Cardiac septum (tissue), 1 donor: ENCODE data around the gene ZNRF1. TPM values are rescaled to one million over a fixed set of nuclear protein-coding genes. Genes with fewer than 3 reads are reported as not detected.

Experiments
- DNase-seq: peaks from one replicate; pipeline ENCODE4 v3.0.0-alpha.2; 2020; ENCODE audit warnings: low spot score
- intact Hi-C: fragments of 100-400 bp; cut with DNase I; formaldehyde crosslinking; loops from one replicate; pipeline ENCODE4 v1.14.0; 2022
- total RNA-seq: library from RNA; stranded (reverse); fragmentation: NEBNext Ultra II Directional; extraction: Animal tissue kit (Norgen Biotek cat#: 25700); gene quantifications from one replicate; pipeline ENCODE4 v1.2.1, GENCODE V29; 2021
- donor health status: DM: no; HTN: no; CAD: no.

The ZNRF1 gene
- total RNA-seq, 1 donor from 2014 or later: 31.3 TPM

GRCh38 chr16:75106351-75107274 lies 107.8 kb downstream of the ZNRF1 start:
- intact Hi-C loops: no loop called here
- DNase-seq: no peak

GRCh38 chr16:75107505-75107904 lies 108.7 kb downstream of the ZNRF1 start:
- DNase-seq: no peak
- intact Hi-C loops: no loop called here

GRCh38 chr16:75108792-75109731 lies 110.2 kb downstream of the ZNRF1 start:
- DNase-seq: peak; percentile 92
- intact Hi-C loops: loop anchor here (2.0 kb wide), 1 partner anchor 64 kb away; no protein-coding TSS in a partner anchor

- intact Hi-C loops: loop anchor here (2.0 to 10.0 kb wide), 5 partner anchors 65 to 395 kb away; no protein-coding TSS in a partner anchor
- DNase-seq: peak; percentile 89
These were observed 111.0 kb downstream of the ZNRF1 start for GRCh38 chr16:75109732-75110243.

- peak; percentile 94 for DNase-seq
- intact Hi-C loops: loop anchor here (1.0 to 10.0 kb wide), 5 partner anchors 113 to 396 kb away; no protein-coding TSS in a partner anchor
These were observed 112.1 kb downstream of the ZNRF1 start for GRCh38 chr16:75110637-75111513.

- no peak for DNase-seq
- intact Hi-C loops: loop anchor here (1.0 to 10.0 kb wide), 5 partner anchors 113 to 397 kb away; no protein-coding TSS in a partner anchor
These were observed 112.7 kb downstream of the ZNRF1 start for GRCh38 chr16:75111514-75111940.

- intact Hi-C loops: loop anchor here (1.0 to 10.0 kb wide), 5 partner anchors 114 to 397 kb away; no protein-coding TSS in a partner anchor
- DNase-seq: no peak
These were observed 113.3 kb downstream of the ZNRF1 start for GRCh38 chr16:75111961-75112733.

- no peak for DNase-seq
- intact Hi-C loops: loop anchor here (5.0 to 10.0 kb wide), 3 partner anchors 236 to 398 kb away; no protein-coding TSS in a partner anchor
These were observed 114.1 kb downstream of the ZNRF1 start for GRCh38 chr16:75112734-75113491.

- no peak for DNase-seq
- intact Hi-C loops: loop anchor here (5.0 to 10.0 kb wide), 3 partner anchors 236 to 399 kb away; no protein-coding TSS in a partner anchor
These were observed 114.8 kb downstream of the ZNRF1 start for GRCh38 chr16:75113541-75114121.

- no peak for DNase-seq
- intact Hi-C loops: loop anchor here (5.0 to 10.0 kb wide), 3 partner anchors 237 to 400 kb away; no protein-coding TSS in a partner anchor
These were observed 115.5 kb downstream of the ZNRF1 start for GRCh38 chr16:75114179-75114945.

- no peak for DNase-seq
- intact Hi-C loops: loop anchor here (5.0 to 10.0 kb wide), 3 partner anchors 238 to 400 kb away; no protein-coding TSS in a partner anchor
These were observed 116.4 kb downstream of the ZNRF1 start for GRCh38 chr16:75114946-75115825.

GRCh38 chr16:75116081-75116910 lies 117.5 kb downstream of the ZNRF1 start, which contains the start of gene LDHD:
Gene LDHD (minus strand): TSS chr16:75116780. CDS start chr16:75116720, 60 bp downstream.
- peak; percentile 92 for DNase-seq
- intact Hi-C loops: loop anchor here (10.0 kb wide), 1 partner anchor 401 kb away; no protein-coding TSS in a partner anchor

GRCh38 chr16:75116911-75117245 lies 118.1 kb downstream of the ZNRF1 start:
- intact Hi-C loops: loop anchor here (10.0 kb wide), 1 partner anchor 402 kb away; no protein-coding TSS in a partner anchor
- no peak for DNase-seq
